GM19467 (cell line): Measurements from ENCODE around the gene GPR139.

ENCODE experiments used
- ATAC-seq: cut with Tn5 transposase; IDR thresholded peaks from one replicate; pipeline ENCODE4 v1.9.1; 2021; ENCODE audit warnings: mild to moderate bottlenecking, moderate library complexity; ENCODE audit not compliant: unreplicated experiment

Gene GPR139

GRCh38 chr16:20073203-20074098, at the start of gene GPR139:
Gene GPR139, minus strand, starts transcription at chr16:20073890. Its CDS starts 274 bp downstream, at chr16:20073616.
- ATAC-seq = no peak

DNA sequence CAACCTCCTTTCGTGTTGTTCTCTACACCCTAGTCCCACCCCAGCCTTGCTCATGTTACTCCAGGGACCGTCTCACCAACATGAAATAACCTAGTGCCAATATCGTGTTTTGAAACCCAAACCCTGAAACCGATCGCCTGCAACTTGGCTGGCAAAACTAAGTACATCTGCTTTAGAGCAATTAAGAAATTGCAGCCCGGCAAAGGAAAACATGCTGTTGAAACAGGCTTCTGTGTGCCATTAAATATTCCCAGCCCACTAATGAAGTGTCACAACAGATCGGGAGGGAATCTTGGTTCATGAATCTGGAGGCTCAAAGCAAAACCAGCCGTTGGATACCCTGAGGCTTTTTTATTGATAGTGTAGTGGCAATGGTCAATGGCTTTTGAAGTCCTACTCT, 48.3 kb upstream of the GPR139 start:
- no peak for ATAC-seq

GRCh38 chr16:20114356-20114755, 40.7 kb upstream of the GPR139 start:
- no peak for ATAC-seq

DNA sequence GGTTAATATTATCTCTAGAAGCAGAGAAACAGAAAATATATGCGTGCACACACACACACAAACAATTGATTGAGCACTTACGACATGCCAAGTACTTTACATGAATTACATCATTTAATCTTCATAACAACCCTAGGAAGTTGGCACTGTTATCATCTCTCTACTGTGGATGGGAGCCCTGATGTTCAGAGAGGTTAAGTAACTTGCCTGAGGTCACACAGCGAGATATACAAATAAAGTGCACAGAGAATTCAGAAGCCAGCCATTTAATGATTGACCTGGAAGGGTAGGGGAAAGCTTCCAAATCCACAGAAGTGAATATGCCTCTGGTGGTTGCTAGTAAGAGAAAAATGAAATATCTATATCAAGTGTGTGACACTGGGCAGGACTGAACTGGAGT, 37.5 kb upstream of the GPR139 start:
- ATAC-seq = no peak

- no peak for ATAC-seq
Measured at GRCh38 chr16:20107083-20107482, 33.4 kb upstream of the GPR139 start.

- no peak for ATAC-seq
Measured at GRCh38 chr16:20104563-20105183, 31.0 kb upstream of the GPR139 start.

- no peak for ATAC-seq
Measured at GRCh38 chr16:20102521-20102920, 28.8 kb upstream of the GPR139 start.

GRCh38 chr16:20102021-20102420, 28.3 kb upstream of the GPR139 start:
- ATAC-seq = no peak

- ATAC-seq = no peak
Measured at GRCh38 chr16:20099375-20099774, 25.7 kb upstream of the GPR139 start.

GRCh38 chr16:20094157-20094556, 20.5 kb upstream of the GPR139 start:
- ATAC-seq = no peak

DNA sequence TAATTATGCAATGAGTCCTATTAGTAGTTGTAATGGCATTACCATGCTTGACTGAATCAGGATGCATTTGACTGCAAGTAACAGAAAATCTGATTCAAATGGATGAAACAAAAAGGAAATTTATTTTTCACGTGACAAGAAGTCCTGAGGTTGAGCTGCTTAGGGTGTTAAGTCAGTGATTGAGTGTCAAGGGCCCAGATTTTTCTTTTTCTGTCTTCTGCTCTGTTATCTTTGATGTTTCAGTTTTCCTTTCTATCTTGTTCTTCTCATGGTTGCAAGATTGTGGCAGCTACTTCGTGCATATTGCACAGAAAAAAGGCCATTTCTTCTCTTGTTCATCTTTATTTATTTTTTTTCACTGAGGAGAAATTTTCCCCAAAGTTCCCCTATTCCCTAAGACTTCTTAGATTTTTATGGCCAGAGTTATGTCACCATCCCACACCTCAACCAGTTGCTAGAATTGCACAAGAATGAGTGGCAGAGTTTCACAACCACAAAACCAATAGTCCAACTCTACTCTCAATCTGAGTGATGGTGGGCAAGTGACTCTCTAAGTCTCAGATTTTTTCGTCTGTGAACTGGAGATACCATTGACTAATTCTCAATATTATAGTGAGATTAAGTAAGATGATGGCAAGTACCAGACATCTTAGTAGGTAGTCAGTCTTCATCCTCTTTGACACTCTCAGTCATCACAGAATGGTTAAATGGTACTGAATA, 15.7 kb upstream of the GPR139 start:
- no peak for ATAC-seq

- no peak for ATAC-seq
Measured at GRCh38 chr16:20084624-20085226, 11.0 kb upstream of the GPR139 start.

DNA sequence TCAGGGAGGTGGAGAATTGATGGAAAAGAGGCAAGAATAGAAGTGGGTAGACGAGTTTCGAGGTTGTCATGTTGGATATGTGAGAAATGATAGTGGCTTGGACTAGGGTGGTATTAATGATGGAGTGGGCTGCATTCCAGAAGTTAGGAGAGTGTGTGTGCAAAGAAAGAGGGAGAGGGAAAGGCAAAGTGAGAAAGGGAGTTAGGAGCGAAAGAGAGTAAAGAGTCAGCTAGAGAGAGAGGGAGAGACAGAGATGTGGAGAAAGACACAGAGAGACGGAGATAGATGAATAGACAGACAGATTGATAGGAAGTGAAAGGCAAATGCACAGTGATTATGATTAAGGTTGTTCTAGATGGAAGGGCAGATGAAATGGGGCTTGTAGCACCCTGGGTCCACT, 5.4 kb upstream of the GPR139 start:
- ATAC-seq = no peak

GRCh38 chr16:20075243-20075642, 1.6 kb upstream of the GPR139 start:
- no peak for ATAC-seq

DNA sequence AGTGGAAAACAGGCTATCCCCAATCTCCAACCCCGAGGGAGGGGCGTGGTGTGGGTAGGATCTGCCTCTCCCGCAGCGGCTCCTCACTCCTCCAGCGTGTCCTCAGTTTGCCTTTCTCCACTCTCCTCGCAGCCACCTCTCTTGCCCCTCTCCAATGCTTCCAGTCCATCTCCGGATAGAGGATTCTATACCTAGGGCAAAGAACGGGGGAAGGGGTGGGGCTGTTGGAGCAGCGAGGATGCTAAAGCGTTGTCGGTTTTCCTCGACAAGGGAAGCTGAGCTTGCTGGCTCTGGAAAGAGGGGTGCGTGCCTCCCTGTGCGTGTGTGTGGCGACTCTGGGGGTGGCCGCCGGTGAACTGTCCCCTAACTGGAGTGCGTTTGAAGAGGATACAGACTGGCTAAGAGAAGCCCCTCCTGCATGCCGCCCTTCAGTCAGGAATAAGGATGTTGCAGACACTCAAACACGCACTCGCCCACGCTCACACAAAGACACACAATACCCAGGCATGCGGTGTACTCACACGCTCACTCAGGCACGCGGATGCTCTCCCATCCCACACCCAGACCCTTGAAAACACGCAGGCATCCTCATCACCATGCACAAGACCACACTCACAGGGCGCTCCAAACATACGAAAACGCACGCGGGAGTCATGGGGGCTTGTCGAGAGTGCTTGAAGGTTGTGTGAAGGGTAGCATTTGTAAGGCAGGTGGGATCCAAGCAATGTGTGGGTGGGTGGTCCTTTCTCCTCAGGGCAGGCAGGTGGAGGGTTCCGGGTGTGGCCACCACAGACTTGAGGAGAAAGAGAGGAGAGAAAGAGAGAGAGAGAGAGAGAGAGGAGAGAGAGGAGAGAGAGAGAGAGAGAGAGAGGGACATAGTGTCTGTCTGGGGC, 655 bp upstream of the GPR139 start:
- ATAC-seq = no peak

DNA sequence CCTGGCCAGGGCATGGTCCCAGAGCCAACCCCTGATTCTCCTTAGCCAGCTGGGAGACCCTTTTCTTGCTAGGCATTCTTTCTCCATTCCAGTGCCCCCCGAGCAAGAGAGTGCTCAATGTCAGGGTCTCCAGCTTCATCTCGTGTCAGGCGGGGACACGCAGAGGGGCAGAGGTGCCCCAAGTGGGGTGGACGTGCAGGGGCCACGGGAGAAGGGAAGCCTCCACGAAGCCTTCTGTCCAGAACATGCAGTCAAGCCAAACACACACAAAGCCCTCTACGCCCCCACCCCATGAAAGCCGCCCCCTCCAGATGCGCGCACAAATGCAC, 852 bp downstream of the GPR139 start:
- ATAC-seq = no peak

GRCh38 chr16:20072146-20072873, 1.4 kb downstream of the GPR139 start:
- ATAC-seq = no peak

DNA sequence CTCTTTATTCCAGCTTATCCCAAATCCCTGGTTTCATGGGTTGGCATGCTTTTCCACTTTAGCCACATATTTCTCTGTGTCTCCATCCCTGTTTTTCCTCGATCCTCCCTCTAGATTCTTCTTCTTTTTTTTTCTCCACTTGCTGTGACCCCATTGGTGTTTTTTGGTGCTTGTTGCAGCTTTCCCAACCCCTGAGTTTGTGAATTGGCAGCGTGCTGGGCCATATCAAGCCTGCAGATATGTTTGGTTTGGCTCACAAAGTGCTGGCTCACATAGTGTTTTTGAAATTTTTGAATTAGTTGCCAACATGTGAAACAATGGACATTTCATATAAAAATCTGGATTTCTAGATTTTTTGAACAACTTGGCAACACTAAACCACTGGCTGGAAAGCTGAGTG, 8.8 kb downstream of the GPR139 start:
- no peak for ATAC-seq

- ATAC-seq = no peak
Measured at GRCh38 chr16:20064520-20064919, 9.2 kb downstream of the GPR139 start.

DNA sequence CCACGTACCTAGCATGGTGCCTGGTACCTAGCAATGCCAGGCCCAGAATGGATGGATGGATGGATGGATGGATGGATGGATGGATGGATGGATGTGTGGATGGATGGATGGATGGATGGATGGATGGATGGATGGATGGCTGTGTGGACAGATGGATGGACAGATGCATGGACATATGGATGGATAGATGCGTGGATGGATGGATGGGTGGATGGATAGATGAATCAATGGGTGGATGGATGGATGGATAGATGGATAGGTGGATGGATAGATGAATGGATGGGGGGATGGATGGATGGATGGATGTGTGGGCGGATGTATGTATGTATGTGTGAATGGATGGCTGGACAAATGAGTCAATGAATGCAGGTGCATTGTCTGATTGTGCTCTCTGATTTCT, 12.6 kb downstream of the GPR139 start:
- ATAC-seq = no peak
